PC-3 (cell line): Measurements from ENCODE around the gene SLC26A1.

ENCODE experiments used
- EZH2 ChIP-seq: fragments of 300-600 bp; sonication (generic); IDR thresholded peaks from one replicate; pipeline ENCODE4 v1.6.1; 2017; ENCODE audit warnings: antibody characterized with exemption, mild to moderate bottlenecking, low read length; ENCODE audit not compliant: unreplicated experiment
- TF ChIP-seq, protein P1 (sequence below): fragments of 300-600 bp; sonication (generic); conservative IDR thresholded peaks from 2 replicates; pipeline ENCODE4 v1.5.1; 2017; ENCODE audit warnings: antibody characterized with exemption, low read depth, mild to moderate bottlenecking, low read length

DNA sequence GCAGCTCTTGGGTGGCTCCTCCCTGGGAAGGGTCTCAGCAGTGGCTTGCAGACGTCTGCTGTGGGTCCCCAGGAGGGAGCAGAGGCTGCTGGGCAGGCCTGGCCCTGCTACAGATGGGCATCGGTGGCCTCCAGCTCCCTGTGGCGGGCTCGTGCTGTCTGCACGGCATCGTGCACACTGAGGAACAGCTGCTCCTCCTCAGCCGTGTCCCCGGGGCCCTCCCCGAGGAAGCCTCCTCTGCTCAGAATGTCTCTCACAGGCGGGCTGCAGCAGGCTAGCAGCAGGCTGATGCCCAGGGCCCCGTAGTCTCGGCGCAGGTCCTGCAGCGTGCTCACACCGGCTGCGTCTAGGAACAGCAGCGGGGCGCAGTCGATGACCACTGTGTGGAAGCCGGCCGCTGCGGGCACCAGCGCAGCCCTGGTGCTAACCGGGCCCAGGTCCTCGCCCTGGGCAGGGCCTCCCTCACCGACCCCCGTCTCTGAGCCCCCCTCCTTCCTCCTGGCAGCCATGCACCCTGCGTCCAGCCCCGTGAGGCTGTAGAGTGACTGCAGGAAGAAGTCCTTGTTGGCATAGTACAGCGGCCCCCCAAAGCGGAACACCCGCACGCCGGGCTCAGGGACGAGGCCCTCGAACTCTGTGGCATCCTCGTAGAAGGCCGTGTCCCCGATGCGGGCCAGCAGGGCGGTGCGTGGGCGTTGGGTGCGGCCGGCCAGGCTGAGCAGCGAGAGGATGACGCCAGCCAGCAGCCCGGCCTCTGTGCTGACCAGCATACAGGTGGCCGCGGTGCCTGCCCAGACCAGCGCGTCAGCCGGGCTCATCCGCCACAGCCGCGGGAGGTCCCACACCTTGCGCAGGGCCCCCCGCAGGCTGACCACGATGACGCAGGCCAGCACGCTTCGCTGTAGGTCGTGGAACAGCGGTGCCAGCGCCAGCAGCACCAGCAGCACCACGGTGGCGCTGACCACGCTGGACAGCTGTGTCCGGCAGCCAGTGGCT is 4.2 kb downstream of the SLC26A1 start:
- TF ChIP-seq, protein P1, sequence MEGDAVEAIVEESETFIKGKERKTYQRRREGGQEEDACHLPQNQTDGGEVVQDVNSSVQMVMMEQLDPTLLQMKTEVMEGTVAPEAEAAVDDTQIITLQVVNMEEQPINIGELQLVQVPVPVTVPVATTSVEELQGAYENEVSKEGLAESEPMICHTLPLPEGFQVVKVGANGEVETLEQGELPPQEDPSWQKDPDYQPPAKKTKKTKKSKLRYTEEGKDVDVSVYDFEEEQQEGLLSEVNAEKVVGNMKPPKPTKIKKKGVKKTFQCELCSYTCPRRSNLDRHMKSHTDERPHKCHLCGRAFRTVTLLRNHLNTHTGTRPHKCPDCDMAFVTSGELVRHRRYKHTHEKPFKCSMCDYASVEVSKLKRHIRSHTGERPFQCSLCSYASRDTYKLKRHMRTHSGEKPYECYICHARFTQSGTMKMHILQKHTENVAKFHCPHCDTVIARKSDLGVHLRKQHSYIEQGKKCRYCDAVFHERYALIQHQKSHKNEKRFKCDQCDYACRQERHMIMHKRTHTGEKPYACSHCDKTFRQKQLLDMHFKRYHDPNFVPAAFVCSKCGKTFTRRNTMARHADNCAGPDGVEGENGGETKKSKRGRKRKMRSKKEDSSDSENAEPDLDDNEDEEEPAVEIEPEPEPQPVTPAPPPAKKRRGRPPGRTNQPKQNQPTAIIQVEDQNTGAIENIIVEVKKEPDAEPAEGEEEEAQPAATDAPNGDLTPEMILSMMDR, result no peak
- TF ChIP-seq EZH2, result no peak
